ENCODE measurements around the gene LRCH4. TPM values are rescaled to one million over a fixed set of nuclear protein-coding genes. Genes with fewer than 3 reads are reported as not detected.

Gene LRCH4
- polyA plus RNA-seq, 1 experiment: 20.0 TPM

DNA sequence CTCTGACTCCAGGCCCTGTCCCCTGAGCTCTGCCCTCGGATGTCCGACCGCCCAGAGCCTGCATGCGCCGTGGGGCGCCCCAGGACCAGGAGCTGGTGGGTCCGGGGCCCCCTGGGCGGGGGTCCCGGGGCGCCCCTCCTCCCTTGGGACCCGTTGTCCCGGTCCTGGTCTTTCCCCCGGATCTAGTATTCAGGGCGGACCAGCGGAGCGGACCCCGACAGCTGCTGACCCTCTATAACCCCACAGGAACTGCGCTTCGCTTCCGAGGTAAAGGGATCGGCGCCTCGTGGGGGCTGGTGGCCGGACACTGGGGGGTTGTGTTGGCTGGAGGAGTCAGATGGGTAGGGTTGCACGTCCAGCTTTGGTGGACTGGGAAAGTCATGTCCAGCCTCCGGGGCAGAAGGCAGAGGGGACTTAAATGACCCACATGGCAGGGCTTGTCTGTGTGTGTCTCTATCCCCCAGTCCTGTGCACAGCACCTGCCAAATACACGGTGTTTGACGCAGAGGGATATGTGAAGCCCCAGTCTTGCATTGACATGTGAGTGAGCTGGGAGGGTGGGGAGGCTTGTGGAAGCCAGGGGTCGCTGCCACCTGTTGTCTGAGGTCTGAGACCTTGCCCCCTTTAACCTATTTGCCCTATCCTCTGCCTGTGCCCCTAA, 26.9 kb upstream of the LRCH4 start:
- CTCF ChIA-PET: interaction anchor here (0.6 to 2.9 kb wide), 12 partner anchors 11 to 239 kb away, joined by 3 to 16 read pairs (median 4); partner anchors contain the start of genes PCOLCE, POP7 and SLC12A9

DNA sequence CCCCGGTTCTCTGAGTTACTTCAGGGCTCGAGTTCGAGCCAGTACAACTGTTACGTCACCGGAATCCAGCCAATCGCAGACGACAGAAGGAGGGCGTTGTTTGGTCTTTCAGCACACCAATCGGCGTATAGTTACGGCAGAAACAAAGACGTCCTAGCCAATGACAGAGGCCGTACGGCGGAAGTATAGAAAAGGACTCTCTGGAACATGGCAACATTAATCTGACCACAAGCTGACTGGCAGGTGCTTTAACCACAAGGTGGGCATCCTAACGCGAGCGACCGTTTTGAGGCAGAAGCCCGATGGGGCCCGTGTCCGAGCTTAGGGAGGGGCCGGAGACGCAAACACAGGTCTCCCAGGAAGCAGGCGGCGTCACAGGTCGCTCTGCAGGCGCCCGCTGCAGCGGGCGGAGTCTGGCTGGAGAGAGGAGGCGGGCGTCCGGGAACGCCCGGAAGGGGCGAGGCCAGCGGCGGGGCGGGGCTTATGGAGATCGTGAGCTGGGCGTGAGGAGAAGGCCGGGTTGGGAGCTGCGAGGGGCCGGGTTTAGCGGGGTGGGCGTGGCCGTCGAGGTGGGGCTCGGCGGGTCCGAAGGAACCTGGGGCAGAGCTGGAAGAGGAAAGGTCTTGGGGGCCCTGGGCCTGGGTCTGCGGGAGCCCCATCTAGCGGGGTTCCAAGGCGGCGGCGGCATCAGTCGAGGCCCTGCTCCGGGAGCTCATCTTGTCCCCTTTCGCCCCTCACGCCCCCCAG, 26.2 kb upstream of the LRCH4 start, which contains the start of gene MOSPD3:
Gene MOSPD3, plus strand, starts transcription at position 558 of the 747 bp plus-strand sequence. CDS start 252 bp downstream, outside the sequence.
- H3K27me3 ChIP-seq (ENCODE audit: control insufficient read depth, insufficient read depth, low read length): no peaks in the 10 kb centered on the region
- POLR2A ChIA-PET: interaction anchor here (0.7 to 1.3 kb wide), 5 partner anchors 9 to 278 kb away, joined by 3 to 9 read pairs (median 4); partner anchors contain the start of gene UFSP1
- CTCF ChIA-PET: interaction anchor here (0.6 to 2.9 kb wide), 11 partner anchors 10 to 240 kb away, joined by 3 to 16 read pairs (median 4); partner anchors contain the start of genes PCOLCE, POP7 and SLC12A9
- peaks cover 8% of the 10 kb centered on the region for H3K36me3 ChIP-seq (ENCODE audit: control insufficient read depth, insufficient read depth, low read length)
- TF ChIP-seq CTCF (IDR thresholded peaks at IDR 0.05; ENCODE audit: insufficient read depth, low read depth, low read length): no peak
- DNase-seq (ENCODE audit: low read depth): peak; percentile 98
- peak within 1 kb of the TSS; percentile 83 for H3K4me3 ChIP-seq (ENCODE audit: low read depth, low read length)

More for the DNA sequence above, 26.9 kb upstream of the LRCH4 start:
- no peak for DNase-seq (ENCODE audit: low read depth)
- TF ChIP-seq CTCF (IDR thresholded peaks at IDR 0.05; ENCODE audit: insufficient read depth, low read depth, low read length): peak; percentile 33; the same call in 1 of the 2 replicates
- Histone ChIP-seq H3K4me3 (ENCODE audit: low read depth, low read length) (peak overlapping the region; percentile 83), H3K27me3 (ENCODE audit: control insufficient read depth, insufficient read depth, low read length) (no peaks in the 10 kb centered on the region), H3K36me3 (ENCODE audit: control insufficient read depth, insufficient read depth, low read length) (peaks cover 2% of the 10 kb centered on the region)
- POLR2A ChIA-PET: interaction anchor here (0.7 to 1.3 kb wide), 5 partner anchors 10 to 277 kb away, joined by 3 to 9 read pairs (median 4); partner anchors contain the start of gene UFSP1

DNA sequence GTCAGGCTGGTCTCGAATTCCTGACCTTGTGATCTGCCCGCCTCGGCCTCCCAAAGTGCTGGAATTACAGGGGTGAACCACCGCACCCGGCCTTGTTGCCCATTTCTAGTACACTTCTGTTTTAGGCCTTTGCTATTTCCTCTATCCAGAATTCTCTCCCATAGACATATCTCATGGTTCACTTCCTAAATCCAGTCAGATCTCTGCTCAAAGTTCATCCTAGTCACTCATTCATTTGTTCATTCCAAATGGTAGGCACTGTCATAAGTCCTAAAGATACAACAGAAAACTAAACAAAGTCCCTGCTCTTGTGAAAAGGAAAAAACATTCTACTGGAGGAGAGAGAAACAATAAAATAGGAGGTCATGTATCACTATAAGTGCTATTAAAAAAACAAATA, 24.0 kb upstream of the LRCH4 start:
- peaks cover 21% of the 10 kb centered on the region for H3K36me3 ChIP-seq (ENCODE audit: control insufficient read depth, insufficient read depth, low read length)
- no peaks in the 10 kb centered on the region for H3K27me3 ChIP-seq (ENCODE audit: control insufficient read depth, insufficient read depth, low read length)
- no peak for DNase-seq (ENCODE audit: low read depth)
- ChIA-PET POLR2A (no interaction called here), CTCF (no interaction called here)
- no peak overlapping the region for H3K4me3 ChIP-seq (ENCODE audit: low read depth, low read length)
- TF ChIP-seq CTCF (IDR thresholded peaks at IDR 0.05; ENCODE audit: insufficient read depth, low read depth, low read length): no peak

- no peak overlapping the region for H3K4me3 ChIP-seq (ENCODE audit: low read depth, low read length)
- TF ChIP-seq CTCF (IDR thresholded peaks at IDR 0.05; ENCODE audit: insufficient read depth, low read depth, low read length): no peak
- H3K27me3 ChIP-seq (ENCODE audit: control insufficient read depth, insufficient read depth, low read length): no peaks in the 10 kb centered on the region
- ChIA-PET CTCF (interaction anchor here (1.7 to 2.2 kb wide), 2 partner anchors 10 to 85 kb away, joined by 3 to 6 read pairs; no protein-coding TSS in a partner anchor), POLR2A (no interaction called here)
- peaks cover 21% of the 10 kb centered on the region for H3K36me3 ChIP-seq (ENCODE audit: control insufficient read depth, insufficient read depth, low read length)
- no peak for DNase-seq (ENCODE audit: low read depth)
These were observed 21.2 kb upstream of the LRCH4 start for GRCh38 chr7:100607111-100607510.

- H3K36me3 ChIP-seq (ENCODE audit: control insufficient read depth, insufficient read depth, low read length): peaks cover 21% of the 10 kb centered on the region
- no peak overlapping the region for H3K4me3 ChIP-seq (ENCODE audit: low read depth, low read length)
- DNase-seq (ENCODE audit: low read depth): no peak
- POLR2A ChIA-PET: no interaction called here
- CTCF ChIA-PET: interaction anchor here (1.2 to 2.0 kb wide), 4 partner anchors 10 to 99 kb away, joined by 3 to 12 read pairs (median 4); partner anchors contain the start of gene POP7
- no peaks in the 10 kb centered on the region for H3K27me3 ChIP-seq (ENCODE audit: control insufficient read depth, insufficient read depth, low read length)
- TF ChIP-seq CTCF (IDR thresholded peaks at IDR 0.05; ENCODE audit: insufficient read depth, low read depth, low read length): no peak
These were observed 20.4 kb upstream of the LRCH4 start for GRCh38 chr7:100606313-100606712.

All from BJ (cell line).